GM04503 (cell line): Measurements from ENCODE around the gene P2RY14.

Source experiments
- DNase-seq: peaks from one replicate; pipeline ENCODE4 v3.0.0-alpha.2; 2012; ENCODE audit warnings: low read depth

P2RY14 gene

GRCh38 chr3:151216641-151217607, 61.4 kb downstream of the P2RY14 start:
- no peak for DNase-seq

GRCh38 chr3:151214459-151214858, 63.9 kb downstream of the P2RY14 start:
- DNase-seq = no peak

- no peak for DNase-seq
Measured at GRCh38 chr3:151213881-151214280, 64.5 kb downstream of the P2RY14 start.

GRCh38 chr3:151213151-151213550, 65.2 kb downstream of the P2RY14 start:
- DNase-seq = no peak

- no peak for DNase-seq
Measured at GRCh38 chr3:151210676-151211381, 67.5 kb downstream of the P2RY14 start.

- no peak for DNase-seq
Measured at GRCh38 chr3:151209654-151210053, 68.7 kb downstream of the P2RY14 start.

GRCh38 chr3:151206201-151206600, 72.1 kb downstream of the P2RY14 start:
- no peak for DNase-seq

- DNase-seq = no peak
Measured at GRCh38 chr3:151205482-151205881, 72.9 kb downstream of the P2RY14 start.

- no peak for DNase-seq
Measured at GRCh38 chr3:151204530-151205402, 73.6 kb downstream of the P2RY14 start.

GRCh38 chr3:151203051-151203420, 75.3 kb downstream of the P2RY14 start, which contains the start of gene GPR171:
TSS of gene GPR171 (minus strand) at chr3:151203216. CDS start at chr3:151199386, 3,830 bp downstream.
- no peak for DNase-seq

GRCh38 chr3:151201051-151201730, 77.2 kb downstream of the P2RY14 start:
- no peak for DNase-seq

GRCh38 chr3:151200586-151200985, 77.8 kb downstream of the P2RY14 start:
- DNase-seq = no peak

GRCh38 chr3:151199554-151200438, 78.5 kb downstream of the P2RY14 start:
- no peak for DNase-seq

GRCh38 chr3:151198849-151199248, 79.5 kb downstream of the P2RY14 start:
- no peak for DNase-seq

- DNase-seq = no peak
Measured at GRCh38 chr3:151197981-151198767, 80.2 kb downstream of the P2RY14 start.

GRCh38 chr3:151197228-151197627, 81.1 kb downstream of the P2RY14 start:
- DNase-seq = no peak

GRCh38 chr3:151196434-151196833, 81.9 kb downstream of the P2RY14 start:
- no peak for DNase-seq

GRCh38 chr3:151195826-151196225, 82.5 kb downstream of the P2RY14 start:
- no peak for DNase-seq

- DNase-seq = no peak
Measured at GRCh38 chr3:151192545-151192944, 85.8 kb downstream of the P2RY14 start.

- no peak for DNase-seq
Measured at GRCh38 chr3:151191095-151191494, 87.2 kb downstream of the P2RY14 start.
